OCI-LY3 (cell line): ENCODE results near the gene MXRA8.

Experiments
- CTCF ChIP-seq: fragments of 200-600, 300-600 bp; sonication (generic); IDR thresholded peaks from 2 replicates; pipeline ENCODE4 v1.5.1; 2014; ENCODE audit warnings: antibody characterized with exemption, low read length, low read depth
- EZH2phosphoT487 ChIP-seq: fragments of 200-600 bp; shearing (Covaris generic); IDR thresholded peaks from 2 replicates; pipeline ENCODE4 v1.6.1; 2018; ENCODE audit warnings: antibody characterized with exemption, mixed run types, low read depth

- TF ChIP-seq CTCF: peak; percentile 59
- TF ChIP-seq EZH2phosphoT487: no peak
Measured at GRCh38 chr1:1402072-1402900, 43.9 kb upstream of the MXRA8 start.
